HG03066 (cell line): ENCODE measurements around the gene MRPL33.

ENCODE experiments used
- ATAC-seq: cut with Tn5 transposase; IDR thresholded peaks from one replicate; pipeline ENCODE4 v1.9.1; 2021; ENCODE audit warnings: low read depth; ENCODE audit not compliant: unreplicated experiment

MRPL33 gene

GRCh38 chr2:27806311-27807059 lies 35.0 kb downstream of the MRPL33 start:
- ATAC-seq: no peak

GRCh38 chr2:27807476-27807875 lies 36.0 kb downstream of the MRPL33 start:
- ATAC-seq: no peak

- ATAC-seq: no peak
These were observed 36.9 kb downstream of the MRPL33 start for GRCh38 chr2:27808418-27808817.

- ATAC-seq: no peak
These were observed 37.5 kb downstream of the MRPL33 start for GRCh38 chr2:27808984-27809383.

DNA sequence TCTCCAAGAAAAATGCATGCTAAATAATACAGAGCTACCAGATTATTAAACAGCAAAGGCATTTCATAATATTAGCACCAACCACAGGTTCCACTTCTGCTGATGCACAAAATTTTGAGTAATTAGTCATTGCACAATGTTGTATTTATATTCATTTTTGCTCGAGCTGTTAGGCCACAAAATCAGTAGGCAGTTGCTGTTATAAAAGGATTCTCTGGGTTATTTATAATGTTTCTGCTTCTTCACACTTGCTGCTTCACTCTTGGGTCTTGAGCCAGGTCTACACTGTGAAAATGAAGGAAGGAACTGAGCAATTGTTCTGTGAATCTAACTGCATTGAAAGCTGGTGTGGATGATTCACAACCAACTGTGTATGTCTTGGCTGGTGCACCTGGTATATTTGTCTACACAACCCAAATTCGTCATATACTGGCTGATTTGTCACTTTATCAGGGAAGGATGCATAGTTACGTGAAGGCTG lies 38.3 kb downstream of the MRPL33 start:
- no peak for ATAC-seq

DNA sequence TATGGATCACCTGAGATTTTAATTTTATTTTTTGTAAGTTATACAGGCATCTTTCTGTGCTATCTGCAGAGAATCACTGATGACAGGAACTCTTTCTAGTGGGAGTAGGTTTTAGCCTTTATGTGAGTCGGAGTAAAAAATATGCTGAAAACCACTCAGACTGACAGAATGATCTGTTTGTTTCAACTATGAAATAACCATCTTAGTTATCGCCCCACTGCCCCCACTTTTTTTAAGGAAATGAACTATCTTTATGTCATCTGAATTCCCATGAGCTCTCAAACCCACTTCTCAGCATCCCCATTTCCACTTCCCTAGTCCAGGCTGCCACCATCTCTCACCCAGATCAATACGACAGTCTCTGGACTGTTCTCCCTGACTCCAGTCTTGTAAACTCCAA lies 38.9 kb downstream of the MRPL33 start:
- ATAC-seq: no peak

DNA sequence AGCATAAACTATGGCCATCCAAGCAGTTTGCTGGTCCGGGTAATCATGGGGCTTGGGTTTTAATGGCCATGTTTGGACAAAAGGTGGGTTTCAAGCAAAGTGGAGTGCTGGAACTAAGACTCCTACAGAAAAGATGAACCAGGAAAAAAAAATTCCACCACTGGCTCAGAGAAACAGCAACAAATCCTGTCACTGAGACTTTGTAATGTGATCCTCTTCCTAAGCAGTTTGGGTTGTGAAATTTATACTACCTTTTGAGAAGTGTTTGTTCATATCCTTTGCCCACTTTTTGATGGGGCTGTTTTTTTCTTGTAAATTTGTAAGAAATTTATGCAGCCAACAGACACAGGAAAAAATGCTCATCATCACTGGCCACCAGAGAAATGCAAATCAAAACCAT lies 40.2 kb downstream of the MRPL33 start:
- no peak for ATAC-seq

- ATAC-seq: no peak
These were observed 43.2 kb downstream of the MRPL33 start for GRCh38 chr2:27814758-27815157.

GRCh38 chr2:27815860-27816438 lies 44.4 kb downstream of the MRPL33 start:
- no peak for ATAC-seq

GRCh38 chr2:27822049-27822448 lies 50.5 kb downstream of the MRPL33 start:
- ATAC-seq: no peak

GRCh38 chr2:27823135-27823534 lies 51.6 kb downstream of the MRPL33 start:
- ATAC-seq: no peak

- ATAC-seq: no peak
These were observed 52.0 kb downstream of the MRPL33 start for GRCh38 chr2:27823569-27823968.

- no peak for ATAC-seq
These were observed 52.9 kb downstream of the MRPL33 start for GRCh38 chr2:27824401-27824800.

GRCh38 chr2:27828305-27828704 lies 56.8 kb downstream of the MRPL33 start:
- ATAC-seq: no peak
